MG63 (cell line): ENCODE data around the gene MACROD1. TPM values are rescaled to one million over a fixed set of nuclear protein-coding genes. Genes with fewer than 3 reads are reported as not detected.

Source experiments
- DNase-seq: peaks from one replicate; pipeline ENCODE4 v3.0.0-alpha.2; 2020
- H3K27me3 ChIP-seq: fragments of 250-450 bp; sonication (Bioruptor Pico); 2 replicates; pipeline ENCODE4 v1.5.1; 2020; ENCODE audit warnings: mild to moderate bottlenecking, moderate library complexity
- H3K36me3 ChIP-seq: fragments of 250-450 bp; sonication (Bioruptor Pico); 2 replicates; pipeline ENCODE4 v1.5.1; 2020; ENCODE audit warnings: mild to moderate bottlenecking, moderate library complexity
- H3K4me3 ChIP-seq: fragments of 250-450 bp; sonication (Bioruptor Pico); 2 replicates; pipeline ENCODE4 v1.5.1; 2020; ENCODE audit warnings: mild to moderate bottlenecking, moderate library complexity
- H3K9me3 ChIP-seq: fragments of 250-450 bp; sonication (Bioruptor Pico); 2 replicates; pipeline ENCODE4 v1.5.1; 2020; ENCODE audit warnings: mild to moderate bottlenecking, moderate library complexity
- total RNA-seq: library from RNA; depleted of rRNA; stranded (reverse); fragments of >200 nt; shearing (Covaris generic); gene quantifications from 2 replicates; pipeline ENCODE4 v1.2.3, GENCODE V29; 2014; ENCODE audit warnings: low replicate concordance

MACROD1 gene
- total RNA-seq, 1 experiment from 2014 or later: 44.1 TPM

GRCh38 chr11:64020976-64021756 lies 144.7 kb downstream of the MACROD1 start:
- Histone ChIP-seq H3K9me3 (no peaks in the 10 kb centered on the region), H3K27me3 (no peaks in the 10 kb centered on the region), H3K36me3 (no peaks in the 10 kb centered on the region), H3K4me3 (no peak overlapping the region)
- no peak for DNase-seq

DNA sequence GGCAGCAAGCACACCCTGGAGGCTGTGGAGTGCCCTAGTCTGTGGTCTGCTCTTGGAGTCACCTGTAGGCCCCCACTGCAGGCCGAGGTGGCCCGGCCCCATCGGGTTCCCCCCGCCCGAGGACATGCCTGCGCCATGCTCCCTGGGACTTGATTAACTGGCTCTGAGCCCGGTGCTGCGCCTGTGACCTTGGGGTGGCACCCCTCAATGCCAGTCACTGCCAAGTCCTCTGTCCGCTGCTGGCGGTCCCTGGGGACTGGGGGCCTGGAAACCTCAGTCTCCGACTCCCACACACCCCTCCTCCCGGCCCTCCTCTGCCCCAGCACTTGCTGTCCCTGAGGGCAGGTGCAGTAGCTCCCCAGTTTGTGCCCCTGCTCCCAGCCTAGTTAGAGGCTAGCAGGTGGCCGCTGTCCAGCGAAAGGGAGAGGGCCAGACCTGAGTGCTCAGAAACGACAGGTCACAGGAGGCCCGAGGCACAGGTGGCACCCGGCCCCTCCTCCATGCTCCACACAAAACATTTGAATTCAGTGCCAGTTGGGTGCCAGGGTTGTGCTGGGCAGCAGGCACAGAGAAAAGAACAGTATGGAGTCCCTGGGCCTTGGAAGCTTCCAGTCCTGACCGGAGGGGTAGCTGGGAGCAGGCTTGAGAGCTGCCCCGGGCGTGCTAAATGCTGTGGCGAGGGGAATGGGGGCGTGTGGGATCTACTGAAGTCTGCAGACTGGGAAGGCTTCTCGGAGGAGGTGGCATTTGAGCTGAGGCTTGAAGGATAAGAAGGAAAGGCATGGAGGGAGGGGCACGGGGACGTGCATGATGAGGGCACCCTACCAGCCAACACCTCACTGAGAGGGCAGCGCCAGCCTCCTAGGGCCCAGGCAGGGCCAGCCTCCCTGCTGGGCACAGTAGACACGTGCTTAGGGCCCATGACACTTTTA lies 146.5 kb downstream of the MACROD1 start:
- H3K4me3 ChIP-seq: no peak overlapping the region
- H3K36me3 ChIP-seq: no peaks in the 10 kb centered on the region
- no peaks in the 10 kb centered on the region for H3K27me3 ChIP-seq
- no peaks in the 10 kb centered on the region for H3K9me3 ChIP-seq
- no peak for DNase-seq

GRCh38 chr11:64018310-64018709 lies 147.6 kb downstream of the MACROD1 start:
- no peak overlapping the region for H3K4me3 ChIP-seq
- no peak for DNase-seq
- H3K27me3 ChIP-seq: no peaks in the 10 kb centered on the region
- H3K36me3 ChIP-seq: no peaks in the 10 kb centered on the region
- H3K9me3 ChIP-seq: no peaks in the 10 kb centered on the region

DNA sequence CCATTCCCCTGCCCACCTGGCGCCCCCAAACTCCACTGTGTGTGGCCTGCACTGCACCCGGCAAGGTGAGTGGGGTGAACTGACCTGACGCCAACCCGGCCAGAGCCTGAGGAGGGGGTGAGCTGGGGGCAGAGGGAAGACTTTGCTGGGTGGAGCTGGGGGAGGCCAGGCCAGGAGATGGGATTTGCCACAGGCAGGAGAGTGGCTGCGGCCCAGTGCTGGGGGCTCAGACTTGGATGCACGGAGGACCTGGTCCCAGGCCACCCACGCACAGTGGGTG lies 148.0 kb downstream of the MACROD1 start:
- Histone ChIP-seq H3K27me3 (no peaks in the 10 kb centered on the region), H3K9me3 (no peaks in the 10 kb centered on the region), H3K36me3 (no peaks in the 10 kb centered on the region), H3K4me3 (no peak overlapping the region)
- DNase-seq: no peak

DNA sequence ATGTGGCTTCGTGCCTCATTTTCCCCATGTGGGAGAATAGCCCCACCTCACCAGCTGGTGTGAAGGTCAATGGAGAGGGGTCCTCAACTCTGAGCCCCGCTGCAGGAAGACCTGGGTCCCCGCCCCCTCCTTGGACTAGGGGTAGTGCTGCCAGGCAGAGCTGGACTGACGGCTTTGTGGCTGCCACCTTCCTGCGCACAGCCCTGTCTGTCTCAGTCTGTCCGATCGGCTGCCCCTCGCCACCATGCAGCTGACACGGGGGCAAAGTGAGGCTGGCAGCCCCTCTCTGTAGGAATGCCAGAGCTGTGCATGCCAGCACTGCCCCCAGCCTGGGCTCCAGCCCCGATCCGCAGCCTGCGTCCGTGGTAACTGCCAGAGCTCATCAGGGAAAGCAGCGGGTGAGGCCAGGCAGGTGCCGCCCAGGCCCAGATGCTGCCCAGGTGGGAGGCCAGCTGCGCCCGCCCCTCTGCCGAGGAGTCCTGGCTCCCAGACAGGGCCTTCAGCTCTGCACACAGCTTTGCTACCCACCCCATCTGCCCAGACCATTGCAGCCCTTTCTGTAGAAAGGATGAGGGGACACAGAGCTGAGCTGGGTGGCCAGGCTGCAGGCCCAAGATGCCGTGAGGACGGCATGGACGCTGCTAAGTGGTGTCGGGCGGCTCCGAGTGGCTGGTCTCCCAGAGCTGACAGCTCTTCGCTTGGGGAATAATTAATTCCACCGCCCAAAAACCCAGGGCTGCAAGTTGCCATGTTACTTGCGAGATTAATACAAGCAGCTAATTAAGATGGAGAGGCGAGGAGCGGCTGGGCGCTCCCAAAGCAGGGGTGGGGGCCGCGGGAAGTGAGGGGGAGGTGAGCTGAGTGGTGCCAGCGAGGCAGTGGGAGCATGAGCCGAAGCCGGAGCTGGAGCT lies 149.7 kb downstream of the MACROD1 start:
- no peak for DNase-seq
- Histone ChIP-seq H3K4me3 (no peak overlapping the region), H3K27me3 (no peaks in the 10 kb centered on the region), H3K36me3 (no peaks in the 10 kb centered on the region), H3K9me3 (no peaks in the 10 kb centered on the region)

- Histone ChIP-seq H3K27me3 (no peaks in the 10 kb centered on the region), H3K36me3 (no peaks in the 10 kb centered on the region), H3K9me3 (no peaks in the 10 kb centered on the region), H3K4me3 (no peak overlapping the region)
- DNase-seq: no peak
These were observed 150.4 kb downstream of the MACROD1 start for GRCh38 chr11:64015510-64015909.

- DNase-seq: no peak
- Histone ChIP-seq H3K9me3 (no peaks in the 10 kb centered on the region), H3K36me3 (no peaks in the 10 kb centered on the region), H3K27me3 (no peaks in the 10 kb centered on the region), H3K4me3 (no peak overlapping the region)
These were observed 151.6 kb downstream of the MACROD1 start for GRCh38 chr11:64014356-64014755.

GRCh38 chr11:64013141-64013896 lies 152.6 kb downstream of the MACROD1 start:
- Histone ChIP-seq H3K36me3 (no peaks in the 10 kb centered on the region), H3K27me3 (no peaks in the 10 kb centered on the region), H3K4me3 (no peak overlapping the region), H3K9me3 (no peaks in the 10 kb centered on the region)
- no peak for DNase-seq

DNA sequence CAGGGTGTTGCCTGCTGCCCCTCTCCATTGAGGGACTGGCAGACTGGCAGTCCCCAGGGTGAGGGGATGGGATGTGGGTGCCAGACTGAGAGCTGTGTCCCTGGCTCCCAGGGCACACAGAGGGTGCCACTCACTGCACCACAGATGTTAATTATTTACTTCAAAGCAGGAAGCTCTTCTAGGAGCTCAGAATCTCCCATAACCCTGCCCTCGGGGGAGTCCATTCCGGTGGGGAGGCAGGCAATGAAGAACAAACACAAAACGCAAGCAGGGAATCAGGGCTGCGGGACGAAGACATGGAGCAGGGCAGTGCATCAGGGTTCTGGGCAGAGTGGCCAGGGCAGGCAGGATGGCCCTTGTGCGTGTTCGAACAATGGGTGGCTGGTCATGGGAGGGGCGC lies 154.5 kb downstream of the MACROD1 start:
- Histone ChIP-seq H3K4me3 (no peak overlapping the region), H3K36me3 (no peaks in the 10 kb centered on the region), H3K27me3 (no peaks in the 10 kb centered on the region), H3K9me3 (no peaks in the 10 kb centered on the region)
- DNase-seq: no peak

DNA sequence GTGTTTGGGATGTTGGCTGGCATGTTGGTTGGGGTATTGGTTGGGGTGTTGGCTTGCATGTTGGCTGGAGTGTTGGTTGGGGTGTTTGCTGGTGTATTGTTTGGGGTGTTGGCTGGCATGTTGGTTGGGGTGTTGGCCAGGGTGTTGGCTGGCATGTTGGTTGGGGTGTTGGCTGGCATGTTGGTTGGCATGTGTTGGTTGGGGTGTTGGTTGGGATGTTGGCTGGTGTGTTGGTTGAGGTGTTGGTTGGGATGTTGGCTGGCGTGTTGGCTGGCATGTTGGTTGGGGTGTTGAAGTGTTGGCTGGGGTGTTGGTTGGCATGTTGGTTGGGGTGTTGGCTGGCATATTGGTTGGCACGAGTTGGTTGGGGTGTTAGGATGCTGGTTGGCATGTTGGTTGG lies 155.1 kb downstream of the MACROD1 start:
- H3K9me3 ChIP-seq: no peaks in the 10 kb centered on the region
- DNase-seq: no peak
- no peak overlapping the region for H3K4me3 ChIP-seq
- no peaks in the 10 kb centered on the region for H3K27me3 ChIP-seq
- H3K36me3 ChIP-seq: no peaks in the 10 kb centered on the region

DNA sequence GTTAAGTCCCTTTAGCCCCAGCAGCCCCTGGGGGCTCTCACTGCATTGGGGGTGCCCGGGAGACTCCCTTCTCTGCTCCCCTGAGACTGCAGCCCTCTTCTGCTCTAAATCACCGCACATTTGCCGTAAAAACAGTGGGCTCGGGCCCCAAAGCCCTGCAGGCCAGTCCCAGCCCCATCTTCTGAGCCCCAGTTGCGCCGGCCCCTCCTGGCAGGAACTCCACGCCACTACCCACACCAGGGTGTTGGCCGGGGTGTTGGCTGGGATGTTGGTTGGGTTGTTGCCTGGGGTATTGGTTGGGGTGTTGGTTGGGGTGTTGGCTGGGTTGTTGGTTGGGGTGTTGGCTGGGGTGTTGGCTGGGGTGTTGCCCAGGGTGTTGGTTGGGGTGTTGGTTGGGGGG lies 156.2 kb downstream of the MACROD1 start:
- H3K27me3 ChIP-seq: no peaks in the 10 kb centered on the region
- no peak for DNase-seq
- H3K36me3 ChIP-seq: peaks cover 3% of the 10 kb centered on the region; the same call in 1 of the 2 replicates
- H3K4me3 ChIP-seq: no peak overlapping the region
- no peaks in the 10 kb centered on the region for H3K9me3 ChIP-seq

DNA sequence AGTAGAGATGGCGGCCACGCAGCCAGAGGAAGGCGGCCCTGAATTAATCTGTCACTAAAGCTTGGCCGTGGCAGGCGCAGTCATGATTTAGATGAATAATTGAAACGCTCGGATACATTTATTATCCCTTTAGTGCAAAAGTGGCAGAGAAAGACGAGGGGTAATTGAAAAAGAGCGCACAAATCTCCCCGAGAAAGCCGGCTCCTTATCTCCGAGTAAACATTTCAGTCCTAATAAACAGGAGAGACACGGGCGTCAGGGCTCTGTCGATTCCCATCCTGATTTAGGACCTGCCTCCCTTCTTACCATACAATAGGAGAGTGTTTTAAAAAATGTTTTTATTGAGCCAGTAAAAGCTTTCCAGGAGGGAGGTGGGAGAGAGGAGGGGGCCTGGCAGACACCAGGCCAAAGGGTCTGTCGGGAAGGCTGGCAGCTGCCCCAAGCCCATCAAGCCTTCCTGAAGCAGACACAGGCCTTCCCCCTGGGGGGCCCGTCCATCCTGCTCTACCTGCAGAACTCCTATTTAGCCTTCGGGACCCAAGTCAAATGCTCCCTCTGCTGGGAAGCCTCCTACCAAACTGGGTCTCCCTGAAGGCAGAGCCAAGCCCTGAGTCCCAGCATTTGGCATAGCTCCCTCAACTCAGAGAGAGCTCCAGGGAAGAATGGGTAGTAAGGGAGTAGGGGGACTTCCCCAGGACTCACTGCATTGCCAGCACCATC lies 156.8 kb downstream of the MACROD1 start:
- no peaks in the 10 kb centered on the region for H3K9me3 ChIP-seq
- H3K4me3 ChIP-seq: no peak overlapping the region
- H3K27me3 ChIP-seq: no peaks in the 10 kb centered on the region
- peaks cover 3% of the 10 kb centered on the region; the same call in 1 of the 2 replicates for H3K36me3 ChIP-seq
- no peak for DNase-seq

GRCh38 chr11:64008283-64008913 lies 157.5 kb downstream of the MACROD1 start:
- H3K4me3 ChIP-seq: no peak overlapping the region
- H3K9me3 ChIP-seq: no peaks in the 10 kb centered on the region

GRCh38 chr11:64007629-64008282 lies 158.2 kb downstream of the MACROD1 start:
- Histone ChIP-seq H3K36me3 (peaks cover 5% of the 10 kb centered on the region), H3K9me3 (no peaks in the 10 kb centered on the region), H3K4me3 (no peak overlapping the region), H3K27me3 (no peaks in the 10 kb centered on the region)
- no peak for DNase-seq

More at GRCh38 chr11:64008283-64008913, 157.5 kb downstream of the MACROD1 start:
- Histone ChIP-seq H3K36me3 (peaks cover 3% of the 10 kb centered on the region), H3K27me3 (no peaks in the 10 kb centered on the region)
- no peak for DNase-seq

GRCh38 chr11:64007160-64007628 lies 158.7 kb downstream of the MACROD1 start:
- no peak overlapping the region for H3K4me3 ChIP-seq
- peak; percentile 32 for DNase-seq
- H3K36me3 ChIP-seq: peaks cover 5% of the 10 kb centered on the region
- no peaks in the 10 kb centered on the region for H3K27me3 ChIP-seq
- H3K9me3 ChIP-seq: no peaks in the 10 kb centered on the region
